Stimulated activated CD8-positive, alpha-beta memory T cell treated with anti-CD3 and anti-CD28 coated beads, Interleukin-7, amount 100 ng/mL, for 48 hours (primary cell): ENCODE results near the gene NIPBL.
"Not testable (repeated sequence)": the region's sequence is repeated elsewhere in the genome, so short reads cannot be mapped to it uniquely, and the experiment has no call there.

Experiments used
- DNase-seq, 2 donors: peaks; one replicate each; pipeline ENCODE4 v3.0.0-alpha.2; 2020; ENCODE audit warnings: low read depth in 1 of 2; ENCODE audit errors: extremely low read depth in 1 of 2

NIPBL gene

GRCh38 chr5:36878392-36879082, 2.0 kb downstream of the NIPBL start:
- DNase-seq: no peak

GRCh38 chr5:36879274-36880033, 2.9 kb downstream of the NIPBL start:
- no peak for DNase-seq

GRCh38 chr5:36880761-36881160, 4.2 kb downstream of the NIPBL start:
- DNase-seq: no peak

- DNase-seq: no peak
Observed at GRCh38 chr5:36881304-36881703, 4.7 kb downstream of the NIPBL start.

GRCh38 chr5:36881807-36882206, 5.2 kb downstream of the NIPBL start:
- no peak for DNase-seq

GRCh38 chr5:36882250-36882649, 5.7 kb downstream of the NIPBL start:
- no peak for DNase-seq

- no peak for DNase-seq
Observed at GRCh38 chr5:36883894-36884462, 7.4 kb downstream of the NIPBL start.

- no peak for DNase-seq
Observed at GRCh38 chr5:36885149-36885548, 8.6 kb downstream of the NIPBL start.

- no peak for DNase-seq
Observed at GRCh38 chr5:36885566-36886485, 9.3 kb downstream of the NIPBL start.

GRCh38 chr5:36886791-36887190, 10.2 kb downstream of the NIPBL start:
- DNase-seq: no peak

- no peak for DNase-seq
Observed at GRCh38 chr5:36887532-36887931, 11.0 kb downstream of the NIPBL start.

GRCh38 chr5:36888303-36888702, 11.7 kb downstream of the NIPBL start:
- no peak for DNase-seq

- no peak for DNase-seq
Observed at GRCh38 chr5:36889264-36889663, 12.7 kb downstream of the NIPBL start.

GRCh38 chr5:36891266-36891665, 14.7 kb downstream of the NIPBL start:
- no peak for DNase-seq

- DNase-seq: not testable (repeated sequence)
Observed at GRCh38 chr5:36892085-36892830, 15.7 kb downstream of the NIPBL start.

- DNase-seq: no peak
Observed at GRCh38 chr5:36894954-36895353, 18.4 kb downstream of the NIPBL start.

- DNase-seq: no peak
Observed at GRCh38 chr5:36896476-36896875, 19.9 kb downstream of the NIPBL start.

GRCh38 chr5:36897616-36898015, 21.0 kb downstream of the NIPBL start:
- no peak for DNase-seq

GRCh38 chr5:36899860-36900259, 23.3 kb downstream of the NIPBL start:
- no peak for DNase-seq

GRCh38 chr5:36900283-36900682, 23.7 kb downstream of the NIPBL start:
- DNase-seq: no peak
